NCI-H446 (cell line): ENCODE results near the gene DDX17.

ENCODE experiments used
- DNase-seq, 2 experiments: peaks; one replicate each; lab custom pipeline; 2025; lab: John Stamatoyannopoulos, UW

DDX17 gene

DNA sequence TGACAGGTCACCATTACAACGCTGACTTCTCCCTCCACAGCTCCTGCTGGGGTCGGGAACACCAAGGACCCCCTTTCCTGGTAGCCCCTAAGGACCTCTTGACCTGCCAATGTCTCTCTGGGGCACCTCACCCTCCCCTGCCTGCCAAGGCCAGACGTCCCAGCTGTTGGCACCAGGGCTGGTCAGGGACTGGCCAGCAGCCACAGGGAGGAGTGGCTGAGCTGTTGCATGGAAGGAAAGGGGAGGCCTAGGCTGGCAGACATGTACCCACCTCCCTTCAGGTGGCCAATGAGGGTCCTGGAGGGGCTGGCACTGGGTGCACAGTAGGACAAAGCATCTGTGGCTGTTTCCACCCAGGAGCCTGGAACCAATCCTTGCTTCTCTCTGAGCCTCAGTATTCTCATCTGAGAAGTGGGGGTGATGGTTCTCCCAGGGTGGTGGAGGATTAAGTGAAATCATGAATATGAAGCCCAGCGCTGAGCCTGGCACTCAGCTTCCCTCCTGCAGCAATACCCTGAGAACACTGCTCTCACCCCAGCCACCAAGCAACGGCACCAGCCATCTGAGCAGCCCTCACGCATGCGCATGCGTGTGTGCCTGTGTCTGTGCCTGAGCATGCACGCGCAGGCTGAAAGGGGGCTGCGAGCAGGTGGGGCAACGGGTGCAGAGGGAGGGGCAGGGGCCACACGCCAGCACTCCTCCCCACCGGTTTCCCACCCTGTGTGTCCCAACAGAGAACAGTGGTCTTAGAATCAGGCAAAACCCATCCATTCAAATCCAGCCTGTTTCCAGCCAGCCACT, 57.0 kb downstream of the DDX17 start:
- no peak for DNase-seq

DNA sequence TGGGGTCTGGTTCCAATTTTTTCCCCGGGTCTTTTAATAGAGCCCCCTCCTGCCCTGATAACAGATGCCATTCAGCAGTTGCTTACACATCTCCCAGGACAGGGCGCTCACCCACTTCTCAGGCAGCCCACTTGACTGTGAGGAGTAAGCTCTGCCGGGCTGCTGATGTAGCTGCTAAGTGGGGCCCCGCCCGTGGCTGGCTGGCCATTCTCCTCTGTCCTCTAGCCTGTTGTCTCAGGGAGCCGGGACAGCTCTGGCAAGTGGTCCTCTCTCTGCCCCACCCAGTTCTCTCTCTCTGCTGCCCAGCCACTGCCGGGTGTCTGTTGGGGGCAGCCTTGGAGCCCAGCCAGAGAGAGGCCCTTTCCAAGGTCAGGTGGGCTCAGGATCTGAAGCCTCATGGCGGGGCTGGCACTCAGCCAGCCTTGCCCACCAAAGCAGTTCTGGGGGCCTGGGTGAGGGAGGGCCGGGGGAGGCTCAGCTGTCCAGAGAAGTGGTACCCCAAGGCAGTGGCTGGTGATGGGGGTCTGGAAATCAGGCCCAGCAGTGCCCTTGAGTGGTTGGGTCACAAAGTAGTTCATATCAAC, 60.0 kb downstream of the DDX17 start:
- no peak for DNase-seq

DNA sequence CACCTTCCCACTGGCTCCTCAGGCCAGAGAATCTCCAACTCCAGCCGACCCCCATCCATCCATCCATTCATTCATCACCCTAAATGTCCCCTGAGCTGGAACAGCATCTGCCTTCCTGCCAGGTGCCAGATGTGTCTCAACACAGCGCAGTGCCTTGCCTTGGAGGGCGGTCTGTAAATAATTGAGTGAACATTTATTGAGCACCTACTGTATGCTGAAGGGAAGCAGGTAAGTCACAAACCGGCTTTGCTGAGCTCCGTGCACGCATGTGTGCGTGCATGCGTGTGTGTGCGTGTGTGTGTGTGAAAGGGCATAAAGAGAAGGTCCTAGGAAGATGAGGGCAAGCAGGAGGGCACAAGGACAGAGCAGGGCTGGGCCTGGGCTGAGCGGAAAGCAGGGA, 61.3 kb downstream of the DDX17 start:
- DNase-seq, result no peak

DNA sequence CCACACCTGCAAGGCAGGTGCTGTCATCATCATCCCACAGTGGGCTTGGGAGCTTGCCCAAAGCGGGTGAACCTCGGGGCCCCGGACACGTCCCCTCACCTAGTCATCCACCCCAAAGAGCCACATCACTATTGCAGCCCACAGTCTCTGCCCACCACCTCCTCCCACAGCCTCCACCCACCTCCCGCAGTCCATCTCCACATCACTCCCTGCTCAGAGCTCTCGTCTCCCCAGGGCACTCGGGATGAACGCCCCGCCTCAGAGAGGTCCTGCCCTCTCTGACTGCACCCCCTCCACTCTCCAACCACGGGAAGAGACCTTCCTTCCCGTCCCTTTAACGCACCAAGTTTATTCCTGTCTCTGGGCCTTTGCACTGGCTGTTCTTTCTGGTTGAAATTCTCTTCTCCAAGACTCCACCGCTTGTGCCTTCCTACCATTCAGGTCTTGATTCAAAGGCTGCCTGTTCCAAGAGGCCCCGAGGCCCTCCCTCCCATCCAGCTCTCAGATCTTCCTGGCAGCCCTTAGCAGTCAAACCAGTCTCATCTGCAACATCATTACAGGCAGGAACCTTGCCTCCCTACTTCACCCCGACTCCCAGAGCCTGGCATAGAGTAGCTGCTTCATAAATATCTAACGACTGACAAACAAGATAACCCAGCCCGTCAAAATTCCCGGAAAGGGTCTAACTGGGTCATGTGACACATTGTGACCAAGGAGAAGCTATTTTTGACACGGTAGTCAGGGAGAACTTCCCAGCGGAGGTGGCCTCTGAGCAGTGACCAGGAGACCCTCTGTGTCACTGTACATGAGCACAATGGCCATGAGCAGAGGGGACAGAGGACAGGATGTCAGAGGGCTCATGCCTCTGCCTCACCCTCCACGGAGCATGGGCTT, 62.2 kb downstream of the DDX17 start:
- DNase-seq, result no peak

DNA sequence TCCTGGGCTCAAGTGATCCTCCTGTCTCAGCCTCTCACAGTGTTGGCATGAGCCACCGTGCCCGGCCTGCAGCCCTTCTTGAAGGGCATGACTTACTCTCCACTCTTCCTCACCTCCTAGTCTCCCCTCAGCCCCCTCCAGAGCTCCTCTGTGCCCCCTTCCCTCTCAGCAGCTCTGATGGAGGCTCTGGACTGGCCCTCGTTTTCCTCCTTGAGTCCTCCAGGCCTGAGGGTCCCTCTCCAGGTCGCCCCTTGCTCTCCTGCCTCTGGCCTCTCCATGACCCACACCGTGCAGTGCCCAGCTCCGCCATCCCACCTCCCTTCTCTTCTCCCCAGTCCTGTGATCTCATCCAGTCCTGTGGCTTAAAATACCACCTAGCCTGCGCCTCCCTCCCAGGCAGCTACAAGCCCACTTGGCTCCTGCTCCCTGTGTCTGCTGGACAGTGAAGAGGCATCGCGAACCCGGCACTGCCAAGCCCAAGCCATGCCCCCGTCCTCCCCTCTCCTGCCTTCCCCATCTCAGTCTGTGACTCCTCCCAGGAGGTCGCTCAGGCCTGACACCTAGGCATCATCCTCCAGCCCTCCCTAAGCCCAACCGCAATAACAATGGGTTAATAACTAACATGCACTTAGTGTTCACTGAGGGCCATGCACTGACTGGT, 63.0 kb downstream of the DDX17 start:
- no peak for DNase-seq

DNA sequence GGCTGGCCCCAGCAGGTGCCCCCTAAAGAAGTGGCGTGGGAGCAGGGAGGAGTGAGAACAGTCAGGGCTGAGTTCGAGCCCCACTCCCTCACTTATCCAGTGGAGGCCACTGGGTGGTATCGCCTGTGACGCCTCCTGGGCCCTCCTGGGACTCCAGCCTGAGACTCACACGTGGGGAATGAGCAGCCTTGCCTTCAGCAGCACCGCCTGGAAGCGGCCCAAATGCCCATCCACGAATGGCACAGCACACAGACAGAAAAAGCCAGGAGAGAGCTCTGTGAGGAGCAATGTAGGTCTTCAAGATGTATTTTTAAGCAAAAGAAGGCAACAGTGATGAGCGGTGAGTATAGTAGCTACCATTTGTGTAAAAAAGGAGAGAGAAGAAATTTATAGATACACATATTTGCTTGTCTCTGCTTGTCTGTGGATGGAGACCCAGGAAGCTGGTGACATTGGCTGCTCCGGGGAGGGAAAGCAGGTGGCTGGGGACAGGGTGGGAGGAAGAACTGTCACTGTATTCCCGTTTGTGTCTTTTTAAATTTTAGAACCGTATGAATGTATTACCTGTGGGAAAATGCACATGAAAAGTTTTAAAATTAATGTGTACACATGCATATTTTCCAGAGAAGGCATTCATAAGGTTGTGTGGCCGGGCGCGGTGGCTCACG, 64.4 kb downstream of the DDX17 start:
- DNase-seq, result no peak

DNA sequence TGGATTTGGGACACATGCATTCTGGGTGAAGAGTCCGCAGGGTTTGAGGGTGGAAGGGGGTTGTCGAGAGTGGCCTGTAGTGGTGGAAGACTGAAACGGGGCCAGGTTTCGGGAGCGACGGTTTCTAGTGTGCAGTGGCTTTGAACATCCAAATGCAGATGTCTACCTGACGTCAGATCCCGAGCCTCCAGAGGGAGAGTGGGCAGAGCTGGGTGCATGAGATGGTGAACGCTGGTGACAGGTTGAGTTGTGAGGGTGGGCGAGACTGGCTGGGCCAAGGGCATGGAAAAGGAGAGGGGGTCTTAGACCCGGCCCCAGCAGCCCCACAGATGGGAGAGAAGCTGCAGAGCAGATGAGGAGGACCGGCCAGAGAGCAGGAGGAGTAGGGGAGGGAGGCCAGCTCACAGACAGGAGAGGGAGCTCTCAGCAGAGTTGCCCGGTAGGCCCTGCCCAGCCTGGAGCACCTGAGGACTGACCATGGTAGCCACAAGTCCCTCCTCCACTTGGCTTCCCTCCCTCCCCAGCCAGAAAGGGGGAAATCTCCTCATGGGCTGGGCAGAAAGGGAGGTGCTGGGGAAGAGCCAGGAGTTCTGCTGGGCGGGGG, 65.3 kb downstream of the DDX17 start:
- DNase-seq, result no peak

DNA sequence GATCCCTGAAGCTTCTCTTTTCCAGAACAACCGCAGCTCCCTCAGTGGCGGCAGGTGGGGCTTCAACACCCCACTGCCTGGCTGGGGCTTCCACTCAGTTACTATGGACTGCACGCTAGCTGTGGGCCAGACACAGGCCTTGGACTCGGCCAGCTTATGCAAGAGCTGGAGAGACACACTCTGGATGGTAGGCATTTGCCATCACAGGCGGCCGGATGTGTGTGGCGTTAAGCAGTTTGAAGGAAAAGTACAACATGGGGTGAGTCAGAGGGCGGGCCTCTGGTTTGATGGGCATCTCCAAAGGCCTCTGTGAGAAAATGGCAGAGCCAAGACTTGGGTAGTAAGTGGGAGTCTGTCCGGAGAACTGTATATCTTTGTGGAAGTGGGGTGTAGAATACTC, 68.7 kb downstream of the DDX17 start:
- no peak for DNase-seq

DNA sequence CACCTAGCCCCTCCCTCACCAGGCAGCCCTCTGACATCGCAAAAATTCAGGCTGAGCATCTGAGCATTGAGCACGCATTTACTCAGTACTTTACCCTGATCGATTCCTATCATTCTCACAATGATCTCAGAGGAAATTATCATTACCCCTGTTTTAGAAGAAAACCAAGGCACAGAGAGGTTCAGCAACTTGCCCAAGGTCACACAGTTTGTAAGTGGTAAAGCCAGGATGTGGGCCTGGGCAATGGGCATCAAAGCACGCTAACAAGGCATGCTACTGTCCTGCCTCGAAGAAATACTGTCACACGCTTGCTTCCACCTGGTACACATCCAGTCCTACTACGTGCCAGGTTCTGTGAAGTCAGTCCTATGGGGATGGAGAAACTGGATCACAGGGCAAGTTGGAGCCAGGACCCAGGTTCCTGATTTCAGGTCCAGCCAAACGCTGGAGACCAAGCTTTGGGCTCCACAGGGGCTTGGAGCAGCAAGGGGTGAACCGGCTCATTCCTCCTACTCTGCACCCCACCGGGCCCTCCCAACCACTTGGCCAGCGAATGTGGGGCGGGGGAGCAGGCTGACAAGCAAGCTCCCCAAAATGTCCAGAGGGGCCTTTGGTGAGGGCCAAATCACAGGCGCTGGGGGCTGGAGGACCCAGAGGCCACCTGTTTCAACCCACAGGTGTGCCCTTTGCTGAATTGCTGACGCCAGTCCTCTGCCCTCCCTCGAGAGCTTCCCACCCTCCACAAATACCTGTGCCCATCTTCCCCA, 69.3 kb downstream of the DDX17 start:
- no peak for DNase-seq

DNA sequence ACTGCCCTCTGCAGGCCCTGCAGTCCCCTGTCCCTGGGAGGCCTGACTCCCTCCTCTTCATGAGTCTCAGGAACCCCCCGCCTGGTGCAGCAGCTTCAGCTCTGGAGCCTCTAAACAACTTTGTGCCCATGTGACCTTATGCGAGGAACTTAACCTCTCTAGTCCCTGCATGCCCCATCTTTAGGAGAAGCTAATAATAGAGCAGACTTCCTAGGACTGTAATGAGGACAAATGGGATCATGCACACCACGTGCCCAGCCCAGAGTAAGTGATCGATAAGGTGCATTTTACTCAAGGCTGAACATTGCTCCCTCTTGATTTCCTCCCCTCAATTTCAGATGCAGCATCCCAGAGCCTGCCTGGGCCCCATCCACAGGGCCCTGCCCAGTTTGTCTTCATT, 70.1 kb downstream of the DDX17 start:
- DNase-seq, result no peak

DNA sequence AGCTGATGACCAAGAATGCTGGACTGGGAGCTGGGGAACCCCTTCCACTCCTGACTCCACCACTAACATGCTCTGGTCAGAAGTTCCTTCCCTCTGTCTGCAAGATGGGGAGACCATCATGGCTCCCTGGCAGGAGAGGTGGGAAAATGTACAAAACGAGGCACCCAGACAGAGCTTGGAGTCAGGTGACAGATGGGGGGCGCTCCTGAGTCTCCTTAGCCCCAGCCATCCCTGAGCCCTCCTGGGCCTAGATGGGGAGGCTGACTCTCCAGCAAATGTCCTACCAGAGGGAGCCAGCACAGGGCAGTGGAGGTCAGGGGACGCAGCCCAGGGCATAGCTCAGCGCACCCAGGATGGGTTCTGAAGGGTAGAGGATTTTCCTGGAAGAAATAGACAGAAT, 71.1 kb downstream of the DDX17 start:
- no peak for DNase-seq

DNA sequence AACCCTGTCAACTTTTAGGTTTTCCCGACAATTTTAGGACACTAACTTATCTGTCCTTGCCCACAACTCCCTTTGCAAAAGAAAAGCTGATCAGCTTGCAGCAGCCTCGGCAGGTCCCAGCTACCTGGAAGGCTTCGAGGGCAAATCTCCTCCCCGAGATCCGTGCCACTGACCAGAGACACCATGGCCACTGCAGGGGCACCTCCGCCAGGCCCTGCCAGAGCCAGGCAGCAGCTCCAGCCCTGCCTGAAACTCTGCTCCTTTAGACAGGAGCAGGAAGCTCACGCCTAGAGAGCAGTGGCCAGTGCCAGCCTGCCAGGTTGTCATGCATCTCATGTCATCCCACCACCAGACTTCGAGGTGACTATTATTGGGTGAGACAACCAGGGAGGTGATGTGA, 72.2 kb downstream of the DDX17 start:
- no peak for DNase-seq
